ENCODE measurements around the gene PYROXD2. TPM values are rescaled to one million over a fixed set of nuclear protein-coding genes. Genes with fewer than 3 reads are reported as not detected.
A peak's percentile ranks its signal among the peaks of the same experiment; 100 is the strongest.

PYROXD2 gene
- total and polyA plus RNA-seq, 9 donors = 4.6 to 14.1 (median 10.0) TPM

- 70 to 85% (median 73%) methylated on average over 5 of the region's 5 CpGs for WGBS, 3 donors
These were observed 76.1 kb downstream of the PYROXD2 start for GRCh38 chr10:98338896-98339295.

GRCh38 chr10:98338318-98338717, 76.7 kb downstream of the PYROXD2 start:
- H3K27me3 ChIP-seq = no peaks in the 10 kb centered on the region
- TF ChIP-seq, protein P1, sequence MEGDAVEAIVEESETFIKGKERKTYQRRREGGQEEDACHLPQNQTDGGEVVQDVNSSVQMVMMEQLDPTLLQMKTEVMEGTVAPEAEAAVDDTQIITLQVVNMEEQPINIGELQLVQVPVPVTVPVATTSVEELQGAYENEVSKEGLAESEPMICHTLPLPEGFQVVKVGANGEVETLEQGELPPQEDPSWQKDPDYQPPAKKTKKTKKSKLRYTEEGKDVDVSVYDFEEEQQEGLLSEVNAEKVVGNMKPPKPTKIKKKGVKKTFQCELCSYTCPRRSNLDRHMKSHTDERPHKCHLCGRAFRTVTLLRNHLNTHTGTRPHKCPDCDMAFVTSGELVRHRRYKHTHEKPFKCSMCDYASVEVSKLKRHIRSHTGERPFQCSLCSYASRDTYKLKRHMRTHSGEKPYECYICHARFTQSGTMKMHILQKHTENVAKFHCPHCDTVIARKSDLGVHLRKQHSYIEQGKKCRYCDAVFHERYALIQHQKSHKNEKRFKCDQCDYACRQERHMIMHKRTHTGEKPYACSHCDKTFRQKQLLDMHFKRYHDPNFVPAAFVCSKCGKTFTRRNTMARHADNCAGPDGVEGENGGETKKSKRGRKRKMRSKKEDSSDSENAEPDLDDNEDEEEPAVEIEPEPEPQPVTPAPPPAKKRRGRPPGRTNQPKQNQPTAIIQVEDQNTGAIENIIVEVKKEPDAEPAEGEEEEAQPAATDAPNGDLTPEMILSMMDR (IDR thresholded peaks at IDR 0.05) = no peak
- no peak for TF ChIP-seq POLR2A (IDR thresholded peaks at IDR 0.05)
- no peak for TF ChIP-seq EP300 (IDR thresholded peaks at IDR 0.05)
- DNase-seq = no peak
- H3K4me1 ChIP-seq (ENCODE audit: insufficient read depth) = no peaks in the 10 kb centered on the region
- no peaks in the 10 kb centered on the region for H3K36me3 ChIP-seq
- no peak overlapping the region for H3K27ac ChIP-seq
- no peaks in the 10 kb centered on the region for H3K9me3 ChIP-seq
- 78 to 87% (median 79%) methylated on average over 6 of the region's 6 CpGs for WGBS, 3 donors
- no peak overlapping the region for H3K4me3 ChIP-seq
- intact Hi-C loops (cut with DNase I) = no loop called here

More at GRCh38 chr10:98338896-98339295, 76.1 kb downstream of the PYROXD2 start:
- Histone ChIP-seq H3K9me3 (no peaks in the 10 kb centered on the region), H3K4me1 (ENCODE audit: insufficient read depth) (no peaks in the 10 kb centered on the region), H3K27me3 (no peaks in the 10 kb centered on the region), H3K27ac (no peak overlapping the region), H3K4me3 (no peak overlapping the region), H3K36me3 (no peaks in the 10 kb centered on the region)
- DNase-seq = no peak
- intact Hi-C loops (cut with DNase I) = no loop called here
- TF ChIP-seq POLR2A (IDR thresholded peaks at IDR 0.05) (no peak), EP300 (IDR thresholded peaks at IDR 0.05) (no peak)
- TF ChIP-seq, protein P1 (IDR thresholded peaks at IDR 0.05) = no peak

DNA sequence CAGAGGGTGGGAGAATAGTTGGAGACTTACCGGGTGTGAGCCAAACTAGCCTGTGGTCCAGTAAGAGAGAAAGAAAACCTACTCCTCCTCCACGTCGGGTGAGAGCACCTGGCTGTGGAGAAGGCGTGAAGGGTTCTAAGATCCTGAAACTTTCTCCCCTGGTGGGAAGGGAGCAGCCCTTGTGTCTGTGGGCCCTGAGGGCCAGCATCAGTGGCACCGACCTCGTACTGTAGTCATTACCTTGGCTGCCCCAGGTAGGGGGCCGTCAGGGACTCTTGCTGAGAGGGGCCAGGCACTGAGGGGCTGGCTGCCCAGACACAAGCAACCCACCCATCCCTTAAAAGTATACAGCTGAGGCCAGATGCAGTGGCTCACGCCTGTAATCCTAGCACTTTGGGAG, 77.5 kb downstream of the PYROXD2 start:
- DNase-seq = no peak
- TF ChIP-seq, protein P1 (IDR thresholded peaks at IDR 0.05) = no peak
- TF ChIP-seq POLR2A (IDR thresholded peaks at IDR 0.05) (no peak), EP300 (IDR thresholded peaks at IDR 0.05) (no peak)
- Histone ChIP-seq H3K9me3 (no peaks in the 10 kb centered on the region), H3K27ac (no peak overlapping the region), H3K27me3 (no peaks in the 10 kb centered on the region), H3K4me1 (ENCODE audit: insufficient read depth) (no peaks in the 10 kb centered on the region), H3K4me3 (no peak overlapping the region), H3K36me3 (no peaks in the 10 kb centered on the region)
- WGBS, 3 donors = 82% methylated on average over 8 of the region's 8 CpGs
- intact Hi-C loops (cut with DNase I) = no loop called here

MicroRNA genes within 50 kb of the gene (microRNA counts, 767-probe panel; counts per million panel counts)
- 3,058 counts per million, percentile 85 among the panel's probes with 10 or more counts for microRNA hsa-miR-1287

Small RNA genes within 50 kb of the gene (microRNA-seq; reads per million reads assigned to microRNA genes)
- 20.0 to 43.5 (median 35.4) reads per million in 3 donors for gene MIR1287
- 0.16 to 1.9 (median 1.1) reads per million in 3 donors for gene MIR4685

Small RNA genes within 50 kb of the gene (small RNA-seq; reads per million reads assigned to genes)
- not detected for gene MIR4685

Other genes starting within 250 kb of the PYROXD2 start
- 10 to 100 TPM in 2 of 7 donors, 1 to 10 TPM in 5; 5.1 to 13.7 (median 8.2) TPM for gene LOXL4, start 147.0 kb downstream of the PYROXD2 start, total RNA-seq
- gene LOXL4, start 147.0 kb downstream of the PYROXD2 start, polyA plus RNA-seq = 10 to 100 TPM in 1 of 2 donors, 1 to 10 TPM in 1; 5.7 to 32.9 TPM
- gene HPS1, start 31.8 kb upstream of the PYROXD2 start, total RNA-seq = 10 to 100 TPM; 32.1 to 56.8 (median 44.0) TPM
- gene HPS1, start 31.8 kb upstream of the PYROXD2 start, polyA plus RNA-seq = 10 to 100 TPM; 33.0 to 36.3 TPM